HL-60 (cell line): ENCODE measurements around the gene ATXN7L2.

ENCODE experiments used
- DNase-seq, 2 experiments: peaks; one replicate each; pipeline ENCODE4 v3.0.0-alpha.2; 2010 to 2020; ENCODE audit warnings: low read depth in 1 of 2, low spot score in 1 of 2
- H3K27ac ChIP-seq: fragments of 250-450 bp; sonication (Bioruptor Pico); replicated peaks from 2 replicates; pipeline ENCODE4 v1.5.1; 2020; ENCODE audit warnings: mild to moderate bottlenecking, moderate library complexity
- H3K27me3 ChIP-seq: fragments of 250-450 bp; sonication (Bioruptor Pico); 2 replicates; pipeline ENCODE4 v1.5.1; 2021; ENCODE audit warnings: mild to moderate bottlenecking, moderate library complexity; ENCODE audit not compliant: insufficient read depth, poor library complexity, severe bottlenecking
- H3K4me3 ChIP-seq: replicated peaks from 2 replicates; pipeline ENCODE4 v1.5.1; 2011; ENCODE audit warnings: mild to moderate bottlenecking, control low read depth, low read length; ENCODE audit not compliant: insufficient read depth
- GABPA ChIP-seq: IDR thresholded peaks from 2 replicates; pipeline ENCODE4 v1.6.1; 2012; ENCODE audit warnings: low read depth
- POLR2AphosphoS5 ChIP-seq: IDR thresholded peaks from 2 replicates; pipeline ENCODE4 v1.6.1; 2012; ENCODE audit warnings: low read depth
- REST ChIP-seq: IDR thresholded peaks from 2 replicates; pipeline ENCODE4 v1.6.1; 2012; ENCODE audit warnings: low read depth; ENCODE audit not compliant: insufficient replicate concordance
- SPI1 ChIP-seq: IDR thresholded peaks from 2 replicates; pipeline ENCODE4 v1.6.1; 2012; ENCODE audit warnings: low read depth, mild to moderate bottlenecking, borderline replicate concordance
- TF ChIP-seq, protein P1 (sequence below): IDR thresholded peaks from one replicate; pipeline ENCODE4 v1.5.1; 2011; ENCODE audit warnings: low read length, control low read depth, inconsistent platforms; ENCODE audit not compliant: insufficient read depth

The ATXN7L2 gene

GRCh38 chr1:109497449-109498160, 13.9 kb downstream of the ATXN7L2 start:
- Histone ChIP-seq H3K4me3 (no peak overlapping the region), H3K27ac (no peak overlapping the region), H3K27me3 (no peaks in the 10 kb centered on the region)
- no peak for DNase-seq
- no peak for TF ChIP-seq REST
- no peak for TF ChIP-seq POLR2AphosphoS5
- no peak for TF ChIP-seq GABPA
- TF ChIP-seq SPI1, result no peak
- TF ChIP-seq, protein P1, sequence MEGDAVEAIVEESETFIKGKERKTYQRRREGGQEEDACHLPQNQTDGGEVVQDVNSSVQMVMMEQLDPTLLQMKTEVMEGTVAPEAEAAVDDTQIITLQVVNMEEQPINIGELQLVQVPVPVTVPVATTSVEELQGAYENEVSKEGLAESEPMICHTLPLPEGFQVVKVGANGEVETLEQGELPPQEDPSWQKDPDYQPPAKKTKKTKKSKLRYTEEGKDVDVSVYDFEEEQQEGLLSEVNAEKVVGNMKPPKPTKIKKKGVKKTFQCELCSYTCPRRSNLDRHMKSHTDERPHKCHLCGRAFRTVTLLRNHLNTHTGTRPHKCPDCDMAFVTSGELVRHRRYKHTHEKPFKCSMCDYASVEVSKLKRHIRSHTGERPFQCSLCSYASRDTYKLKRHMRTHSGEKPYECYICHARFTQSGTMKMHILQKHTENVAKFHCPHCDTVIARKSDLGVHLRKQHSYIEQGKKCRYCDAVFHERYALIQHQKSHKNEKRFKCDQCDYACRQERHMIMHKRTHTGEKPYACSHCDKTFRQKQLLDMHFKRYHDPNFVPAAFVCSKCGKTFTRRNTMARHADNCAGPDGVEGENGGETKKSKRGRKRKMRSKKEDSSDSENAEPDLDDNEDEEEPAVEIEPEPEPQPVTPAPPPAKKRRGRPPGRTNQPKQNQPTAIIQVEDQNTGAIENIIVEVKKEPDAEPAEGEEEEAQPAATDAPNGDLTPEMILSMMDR, result no peak

GRCh38 chr1:109498161-109498801, 14.6 kb downstream of the ATXN7L2 start:
- Histone ChIP-seq H3K27ac (no peak overlapping the region), H3K4me3 (no peak overlapping the region), H3K27me3 (no peaks in the 10 kb centered on the region)
- TF ChIP-seq POLR2AphosphoS5, result no peak
- peak; percentile 12; the same call in 1 of the 2 replicates for TF ChIP-seq SPI1
- TF ChIP-seq, protein P1, result peak; percentile 41
- peak in 1 of 2 experiments; percentile 11 for DNase-seq

DNA sequence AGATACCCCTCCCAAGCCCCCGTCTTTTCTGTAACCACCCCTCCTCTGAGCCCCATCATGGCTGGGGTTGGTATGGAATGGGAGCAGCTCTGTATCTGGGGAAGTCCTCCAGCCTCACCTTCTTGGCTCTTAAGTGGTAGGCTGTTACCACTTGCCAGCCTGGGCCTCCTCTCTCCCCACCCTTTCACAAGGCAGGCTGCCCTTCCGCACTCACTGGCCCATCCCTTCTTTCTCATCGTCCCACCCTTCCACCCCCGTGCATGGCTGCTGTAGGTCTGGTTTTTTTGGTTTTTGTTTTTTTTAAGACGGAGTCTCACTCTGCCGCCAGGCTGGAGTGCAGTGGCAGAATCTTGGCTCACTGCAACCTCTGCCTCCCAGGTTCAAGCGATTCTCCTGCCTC, 15.4 kb downstream of the ATXN7L2 start:
- TF ChIP-seq, protein P1, result no peak
- no peak for TF ChIP-seq SPI1
- TF ChIP-seq REST, result no peak
- no peak for TF ChIP-seq GABPA
- no peak for TF ChIP-seq POLR2AphosphoS5
- Histone ChIP-seq H3K27ac (no peak overlapping the region), H3K4me3 (no peak overlapping the region), H3K27me3 (no peaks in the 10 kb centered on the region)
- DNase-seq, result no peak
